A549 (cell line): ENCODE measurements around the gene KCNMA1.

Source experiments
- POLR2AphosphoS2 ChIP-seq: conservative IDR thresholded peaks from 2 replicates; pipeline ENCODE4 v1.6.1; 2012; ENCODE audit warnings: low read length, improper control_type of control experiment, inconsistent platforms
- RAD21 ChIP-seq, 2 experiments: fragments of >200 bp in 1 of 2; sonication (Bioruptor Twin) in 1 of 2; formaldehyde crosslinking in 1 of 2; IDR thresholded peaks in 1 of 2; conservative IDR thresholded peaks in 1 of 2; 2 replicates in 1 of 2; 3 replicates in 1 of 2; pipeline ENCODE4 v1.6.1; 2012 to 2018; ENCODE audit warnings: inconsistent platforms in 1 of 2
- RCOR1 ChIP-seq: fragments of 150-350 bp; IDR thresholded peaks from 2 replicates; pipeline ENCODE4 v1.6.1; 2014; ENCODE audit warnings: antibody characterized with exemption, low read length, low read depth
- RFX5 ChIP-seq: fragments of 450-650 bp; IDR thresholded peaks from 2 replicates; pipeline ENCODE4 v1.7.1; 2014; ENCODE audit warnings: antibody characterized with exemption, mild to moderate bottlenecking, moderate library complexity
- ZNF302 ChIP-seq: fragments of 250-450 bp; sonication (Bioruptor Pico); IDR thresholded peaks from 2 replicates; pipeline ENCODE4 v1.9.0; 2021; ENCODE audit warnings: inconsistent platforms, mild to moderate bottlenecking, moderate library complexity
- TF ChIP-seq, protein P1 (sequence below): fragments of 200-600 bp; sonication (generic); IDR thresholded peaks from 2 replicates; pipeline ENCODE4 v1.6.1; 2016; ENCODE audit warnings: antibody characterized with exemption, mild to moderate bottlenecking, moderate library complexity
- TF ChIP-seq, protein P2 (sequence below): fragments of >200 bp; sonication (Bioruptor Twin); formaldehyde crosslinking; IDR thresholded peaks from 3 replicates; pipeline ENCODE4 v1.5.1; 2016
- TF ChIP-seq, protein P3 (sequence below): fragments of >200 bp; sonication (Bioruptor Twin); formaldehyde crosslinking; IDR thresholded peaks from 3 replicates; pipeline ENCODE4 v1.6.1; 2016

DNA sequence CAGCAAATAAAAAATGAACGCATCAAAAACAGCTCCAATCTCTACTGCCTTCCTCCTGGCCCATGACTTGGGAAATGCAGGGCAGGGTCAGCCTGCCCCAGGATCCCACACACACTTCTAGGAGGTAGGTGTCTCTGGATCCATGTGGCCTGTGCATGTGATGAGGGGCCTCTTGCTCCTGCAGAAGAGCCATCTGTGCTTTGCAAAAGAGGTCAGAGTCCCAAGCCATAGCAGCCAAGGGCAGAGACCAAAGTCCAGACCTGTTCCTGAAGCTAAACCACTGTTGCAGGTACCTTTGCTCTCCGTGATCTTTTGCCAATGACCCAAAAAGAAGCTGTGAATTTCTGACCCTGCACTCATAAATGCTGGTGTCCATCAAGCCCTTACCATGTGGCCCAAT, 57.1 kb downstream of the KCNMA1 start:
- TF ChIP-seq, protein P1, sequence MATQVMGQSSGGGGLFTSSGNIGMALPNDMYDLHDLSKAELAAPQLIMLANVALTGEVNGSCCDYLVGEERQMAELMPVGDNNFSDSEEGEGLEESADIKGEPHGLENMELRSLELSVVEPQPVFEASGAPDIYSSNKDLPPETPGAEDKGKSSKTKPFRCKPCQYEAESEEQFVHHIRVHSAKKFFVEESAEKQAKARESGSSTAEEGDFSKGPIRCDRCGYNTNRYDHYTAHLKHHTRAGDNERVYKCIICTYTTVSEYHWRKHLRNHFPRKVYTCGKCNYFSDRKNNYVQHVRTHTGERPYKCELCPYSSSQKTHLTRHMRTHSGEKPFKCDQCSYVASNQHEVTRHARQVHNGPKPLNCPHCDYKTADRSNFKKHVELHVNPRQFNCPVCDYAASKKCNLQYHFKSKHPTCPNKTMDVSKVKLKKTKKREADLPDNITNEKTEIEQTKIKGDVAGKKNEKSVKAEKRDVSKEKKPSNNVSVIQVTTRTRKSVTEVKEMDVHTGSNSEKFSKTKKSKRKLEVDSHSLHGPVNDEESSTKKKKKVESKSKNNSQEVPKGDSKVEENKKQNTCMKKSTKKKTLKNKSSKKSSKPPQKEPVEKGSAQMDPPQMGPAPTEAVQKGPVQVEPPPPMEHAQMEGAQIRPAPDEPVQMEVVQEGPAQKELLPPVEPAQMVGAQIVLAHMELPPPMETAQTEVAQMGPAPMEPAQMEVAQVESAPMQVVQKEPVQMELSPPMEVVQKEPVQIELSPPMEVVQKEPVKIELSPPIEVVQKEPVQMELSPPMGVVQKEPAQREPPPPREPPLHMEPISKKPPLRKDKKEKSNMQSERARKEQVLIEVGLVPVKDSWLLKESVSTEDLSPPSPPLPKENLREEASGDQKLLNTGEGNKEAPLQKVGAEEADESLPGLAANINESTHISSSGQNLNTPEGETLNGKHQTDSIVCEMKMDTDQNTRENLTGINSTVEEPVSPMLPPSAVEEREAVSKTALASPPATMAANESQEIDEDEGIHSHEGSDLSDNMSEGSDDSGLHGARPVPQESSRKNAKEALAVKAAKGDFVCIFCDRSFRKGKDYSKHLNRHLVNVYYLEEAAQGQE, result no peak
- no peak for TF ChIP-seq RAD21 (conservative IDR thresholded peaks at IDR 0.05 in 1 of 2, IDR thresholded peaks at IDR 0.05 in 1 of 2)
- TF ChIP-seq, protein P2, sequence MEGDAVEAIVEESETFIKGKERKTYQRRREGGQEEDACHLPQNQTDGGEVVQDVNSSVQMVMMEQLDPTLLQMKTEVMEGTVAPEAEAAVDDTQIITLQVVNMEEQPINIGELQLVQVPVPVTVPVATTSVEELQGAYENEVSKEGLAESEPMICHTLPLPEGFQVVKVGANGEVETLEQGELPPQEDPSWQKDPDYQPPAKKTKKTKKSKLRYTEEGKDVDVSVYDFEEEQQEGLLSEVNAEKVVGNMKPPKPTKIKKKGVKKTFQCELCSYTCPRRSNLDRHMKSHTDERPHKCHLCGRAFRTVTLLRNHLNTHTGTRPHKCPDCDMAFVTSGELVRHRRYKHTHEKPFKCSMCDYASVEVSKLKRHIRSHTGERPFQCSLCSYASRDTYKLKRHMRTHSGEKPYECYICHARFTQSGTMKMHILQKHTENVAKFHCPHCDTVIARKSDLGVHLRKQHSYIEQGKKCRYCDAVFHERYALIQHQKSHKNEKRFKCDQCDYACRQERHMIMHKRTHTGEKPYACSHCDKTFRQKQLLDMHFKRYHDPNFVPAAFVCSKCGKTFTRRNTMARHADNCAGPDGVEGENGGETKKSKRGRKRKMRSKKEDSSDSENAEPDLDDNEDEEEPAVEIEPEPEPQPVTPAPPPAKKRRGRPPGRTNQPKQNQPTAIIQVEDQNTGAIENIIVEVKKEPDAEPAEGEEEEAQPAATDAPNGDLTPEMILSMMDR, result no peak
- no peak for TF ChIP-seq POLR2AphosphoS2
- no peak for TF ChIP-seq ZNF302 (CRISPR knock-in tag)
- TF ChIP-seq, protein P3, sequence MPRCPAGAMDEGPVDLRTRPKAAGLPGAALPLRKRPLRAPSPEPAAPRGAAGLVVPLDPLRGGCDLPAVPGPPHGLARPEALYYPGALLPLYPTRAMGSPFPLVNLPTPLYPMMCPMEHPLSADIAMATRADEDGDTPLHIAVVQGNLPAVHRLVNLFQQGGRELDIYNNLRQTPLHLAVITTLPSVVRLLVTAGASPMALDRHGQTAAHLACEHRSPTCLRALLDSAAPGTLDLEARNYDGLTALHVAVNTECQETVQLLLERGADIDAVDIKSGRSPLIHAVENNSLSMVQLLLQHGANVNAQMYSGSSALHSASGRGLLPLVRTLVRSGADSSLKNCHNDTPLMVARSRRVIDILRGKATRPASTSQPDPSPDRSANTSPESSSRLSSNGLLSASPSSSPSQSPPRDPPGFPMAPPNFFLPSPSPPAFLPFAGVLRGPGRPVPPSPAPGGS, result no peak
- TF ChIP-seq RCOR1, result no peak
- TF ChIP-seq RFX5, result no peak
